ENCODE measurements around the gene ELFN1. TPM values are rescaled to one million over a fixed set of nuclear protein-coding genes. Genes with fewer than 3 reads are reported as not detected.

Gene ELFN1
- total RNA-seq, 4 donors from 2014 or later: 0.12 to 1.0 (median 0.46) TPM

GRCh38 chr7:1667566-1668395 is 2.3 kb upstream of the ELFN1 start:
- TF ChIP-seq CTCF (IDR thresholded peaks at IDR 0.05 in 4 of 5, conservative IDR thresholded peaks at IDR 0.05 in 1 of 5) (no peak), POLR2A (IDR thresholded peaks at IDR 0.05) (no peak)
- Histone ChIP-seq H3K4me3 (peak overlapping the region; percentile 45 to 64 (median 56)), H3K9me3 (no peaks in the 10 kb centered on the region), H3K27me3 (peaks cover 57 to 84% (median 83%) of the 10 kb centered on the region in 3 donors), H3K36me3 (no peaks in the 10 kb centered on the region), H3K27ac (no peak overlapping the region), H3K4me1 (peaks cover 0 to 26% of the 10 kb centered on the region in 2 donors)
- ATAC-seq: no peak
- intact Hi-C loops (cut with DNase I; ENCODE audit: low total_unique reads) (no loop called here), in situ Hi-C loops (cut with MboI; ENCODE audit: low sequenced_read_pairs in 4 of 4) (loop anchor here in 1 of 4 donors (25.0 kb wide), 1 partner anchor 545 kb away; no protein-coding TSS in a partner anchor)
- peak in 1 of 2 donors; percentile 8 for DNase-seq

- no peak overlapping the region for H3K27ac ChIP-seq
- in situ Hi-C loops (cut with MboI; ENCODE audit: low sequenced_read_pairs in 4 of 4): loop anchor here in 1 of 4 donors (25.0 kb wide), 1 partner anchor 544 kb away; no protein-coding TSS in a partner anchor
- H3K9me3 ChIP-seq: no peaks in the 10 kb centered on the region
- H3K27me3 ChIP-seq: peaks cover 57 to 91% (median 91%) of the 10 kb centered on the region in 3 donors
- H3K36me3 ChIP-seq: no peaks in the 10 kb centered on the region
- ATAC-seq (no peak), DNase-seq (peak in 1 of 2 donors; percentile 7)
- TF ChIP-seq CTCF (IDR thresholded peaks at IDR 0.05 in 4 of 5, conservative IDR thresholded peaks at IDR 0.05 in 1 of 5) (no peak), POLR2A (IDR thresholded peaks at IDR 0.05) (no peak)
- peaks cover 0 to 26% of the 10 kb centered on the region in 2 donors for H3K4me1 ChIP-seq
- intact Hi-C loops (cut with DNase I; ENCODE audit: low total_unique reads): no loop called here
- no peak overlapping the region for H3K4me3 ChIP-seq
Observed at GRCh38 chr7:1668396-1669063, 1.5 kb upstream of the ELFN1 start.

DNA sequence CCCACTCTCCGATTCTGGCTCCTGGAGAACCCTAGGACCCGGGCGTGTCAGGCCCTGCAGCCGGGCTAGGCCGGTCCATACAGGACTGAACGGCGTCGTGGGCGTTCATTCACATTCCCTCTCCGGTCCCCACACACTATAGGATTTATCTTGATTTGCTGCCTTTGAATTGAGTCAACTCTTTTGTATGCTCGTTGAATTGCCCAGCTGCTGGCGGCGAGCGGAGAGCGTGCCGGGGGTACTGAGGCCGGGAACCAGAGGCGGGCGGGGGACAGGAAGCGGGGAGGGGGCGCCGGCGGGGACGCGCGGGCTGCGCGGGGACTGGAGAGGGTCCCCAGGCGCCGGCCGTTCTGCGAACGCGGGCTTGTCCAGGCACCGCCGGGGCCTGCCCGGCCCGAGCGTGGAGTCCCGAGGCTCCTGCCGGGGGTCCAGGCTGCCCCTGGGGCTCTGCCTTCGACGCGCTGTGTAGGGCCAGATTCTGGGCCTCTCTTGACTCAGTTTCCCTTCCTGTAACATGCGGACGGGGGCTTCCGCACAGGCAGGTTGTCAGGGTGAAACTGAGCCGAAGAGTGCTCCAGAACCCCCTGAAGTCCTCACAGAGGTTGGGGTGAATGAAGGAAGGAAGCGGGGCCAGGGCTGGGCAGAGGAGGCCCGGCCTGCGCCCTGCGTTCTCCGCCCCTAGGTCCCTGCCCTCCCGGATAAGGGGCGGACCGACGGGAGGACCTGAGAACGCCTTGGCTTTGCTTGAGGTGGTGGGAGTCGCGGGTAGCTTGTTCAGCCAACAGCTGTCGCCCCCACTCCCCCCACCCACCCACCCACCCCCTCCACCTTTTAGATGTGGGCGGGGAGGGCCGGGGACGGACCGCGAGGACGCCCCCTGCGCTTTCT is 769 bp upstream of the ELFN1 start:
- in situ Hi-C loops (cut with MboI; ENCODE audit: low sequenced_read_pairs in 4 of 4): loop anchor here in 1 of 4 donors (25.0 kb wide), 1 partner anchor 543 kb away; no protein-coding TSS in a partner anchor
- Histone ChIP-seq H3K9me3 (no peaks in the 10 kb centered on the region), H3K36me3 (no peaks in the 10 kb centered on the region), H3K27me3 (peaks cover 59 to 91% (median 89%) of the 10 kb centered on the region in 3 donors), H3K4me1 (peaks cover 0 to 20% of the 10 kb centered on the region in 2 donors), H3K27ac (no peak overlapping the region), H3K4me3 (peak overlapping the region in 3 of 4 donors; percentile 21 to 33 (median 22))
- no peak for ATAC-seq
- TF ChIP-seq POLR2A (IDR thresholded peaks at IDR 0.05): no peak
- DNase-seq: no peak
- intact Hi-C loops (cut with DNase I; ENCODE audit: low total_unique reads): no loop called here

DNA sequence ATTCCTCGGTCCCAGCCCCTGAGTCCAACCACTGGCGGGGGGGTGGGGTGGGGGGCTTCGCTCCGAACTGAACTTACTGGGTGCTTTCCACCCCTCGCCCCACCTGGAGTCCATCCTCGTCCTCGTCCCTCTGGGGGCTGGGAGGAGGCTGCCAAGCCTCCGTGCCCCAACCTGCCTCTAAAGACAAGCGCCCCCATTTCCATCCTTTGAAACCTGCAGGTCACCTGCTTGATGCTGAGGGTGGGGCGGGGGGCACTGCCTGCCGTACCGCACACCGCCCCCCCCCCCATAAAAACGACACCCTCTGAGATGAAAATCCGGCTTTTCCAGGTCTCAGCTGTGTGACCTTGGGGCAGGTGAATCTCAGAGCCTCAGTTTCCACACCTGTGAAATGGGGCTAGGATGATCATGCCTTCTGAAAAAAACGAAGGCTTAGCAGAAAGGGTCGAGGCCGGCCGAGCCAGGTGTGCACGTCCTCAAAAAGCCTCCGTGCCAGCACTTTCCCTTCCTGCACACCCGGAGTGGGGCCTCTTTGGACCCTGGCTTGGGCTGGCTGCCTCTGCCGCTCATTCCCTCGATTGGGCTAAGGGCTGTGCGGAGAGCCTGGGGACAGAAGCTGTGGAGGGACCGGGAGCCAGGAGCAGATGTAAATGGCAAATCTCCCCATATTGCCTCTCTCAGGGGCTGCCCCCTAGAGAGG is 967 bp downstream of the ELFN1 start:
- Histone ChIP-seq H3K27ac (no peak overlapping the region), H3K4me3 (no peak overlapping the region), H3K4me1 (peaks cover 0 to 11% of the 10 kb centered on the region in 2 donors), H3K9me3 (no peaks in the 10 kb centered on the region), H3K27me3 (peaks cover 62 to 94% (median 88%) of the 10 kb centered on the region in 3 donors), H3K36me3 (no peaks in the 10 kb centered on the region)
- ATAC-seq: no peak
- no peak for TF ChIP-seq POLR2A (IDR thresholded peaks at IDR 0.05)
- no peak for TF ChIP-seq CTCF (IDR thresholded peaks at IDR 0.05 in 4 of 5, conservative IDR thresholded peaks at IDR 0.05 in 1 of 5)
- in situ Hi-C loops (cut with MboI; ENCODE audit: low sequenced_read_pairs in 4 of 4): loop anchor here in 1 of 4 donors (25.0 kb wide), 1 partner anchor 541 kb away; no protein-coding TSS in a partner anchor
- DNase-seq: peak in 1 of 2 donors; percentile 2
- intact Hi-C loops (cut with DNase I; ENCODE audit: low total_unique reads): no loop called here

Measured in gastrocnemius medialis (tissue), 4 donors.